KBM-7 (cell line): Measurements from ENCODE around the gene RCOR1.
"Not testable (repeated sequence)": the region's sequence is repeated elsewhere in the genome, so short reads cannot be mapped to it uniquely, and the experiment has no call there.

Experiments used
- DNase-seq: peaks from one replicate; pipeline ENCODE4 v3.0.0-alpha.2; 2015
- in situ Hi-C: fragments of 300-500 bp; cut with MboI; formaldehyde crosslinking; loops from 2 replicates; pipeline ENCODE4 v1.14.3; 2020; ENCODE audit warnings: low sequenced_read_pairs, low pct_unique_long_range_greater_than_20kb, mixed read lengths

The RCOR1 gene

DNA sequence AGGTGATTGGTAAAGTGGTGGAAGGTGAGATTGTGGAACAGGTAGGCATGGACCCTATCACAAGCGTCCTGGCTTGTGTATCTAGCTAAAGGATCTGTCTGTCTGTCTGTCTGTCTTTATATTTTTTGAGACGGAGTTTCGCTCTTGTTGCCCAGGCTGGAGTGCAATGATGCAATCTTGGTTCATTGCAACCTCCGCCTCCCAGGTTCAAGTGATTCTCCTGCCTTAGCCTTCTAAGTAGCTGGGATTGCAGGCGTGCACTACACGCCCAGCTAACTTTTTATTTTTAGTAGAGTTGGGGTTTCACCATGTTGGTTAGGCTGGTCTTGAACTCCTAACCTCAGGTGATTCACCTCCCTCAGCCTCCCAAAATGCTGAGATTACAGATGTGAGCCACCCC is 26.6 kb downstream of the RCOR1 start:
- DNase-seq, in situ Hi-C loops: not testable (repeated sequence)

DNA sequence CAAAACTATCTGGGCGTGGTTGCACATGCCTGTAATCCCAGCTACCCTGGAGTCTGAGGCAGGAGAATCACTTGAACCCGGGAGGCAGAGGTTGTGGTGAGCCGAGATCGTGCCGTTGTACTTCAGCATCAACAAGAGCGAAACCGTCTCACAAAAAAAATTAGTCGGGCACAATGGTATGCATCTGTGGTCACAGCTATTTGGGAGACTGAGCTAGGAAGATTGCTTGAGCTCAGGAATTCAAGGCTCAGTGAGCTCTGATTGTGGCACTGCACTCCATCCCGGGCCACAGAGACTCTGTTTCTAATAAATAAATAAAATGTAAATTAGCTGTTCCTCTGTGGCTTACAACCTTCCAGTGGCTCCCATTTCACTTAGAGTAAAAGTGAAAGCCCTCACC is 28.0 kb downstream of the RCOR1 start:
- in situ Hi-C loops = no loop called here

GRCh38 chr14:102622262-102622885 is 29.9 kb downstream of the RCOR1 start:
- peak; percentile 70 for DNase-seq
- in situ Hi-C loops = no loop called here

More for the DNA sequence above, 28.0 kb downstream of the RCOR1 start:
- DNase-seq = no peak

GRCh38 chr14:102624666-102625065 is 32.2 kb downstream of the RCOR1 start:
- no peak for DNase-seq
- in situ Hi-C loops = no loop called here

- in situ Hi-C loops = no loop called here
- DNase-seq = no peak
Observed at GRCh38 chr14:102625564-102626296, 33.3 kb downstream of the RCOR1 start.

- no peak for DNase-seq
- in situ Hi-C loops = no loop called here
Observed at GRCh38 chr14:102626530-102626929, 34.1 kb downstream of the RCOR1 start.

GRCh38 chr14:102629011-102629444 is 36.6 kb downstream of the RCOR1 start:
- DNase-seq = peak; percentile 88
- in situ Hi-C loops = no loop called here

- in situ Hi-C loops = no loop called here
- DNase-seq = peak; percentile 40
Observed at GRCh38 chr14:102629808-102630350, 37.4 kb downstream of the RCOR1 start.

GRCh38 chr14:102630405-102630804 is 38.0 kb downstream of the RCOR1 start:
- in situ Hi-C loops = no loop called here
- DNase-seq = no peak

GRCh38 chr14:102630881-102631280 is 38.4 kb downstream of the RCOR1 start:
- in situ Hi-C loops = no loop called here

GRCh38 chr14:102633906-102634595 is 41.6 kb downstream of the RCOR1 start:
- in situ Hi-C loops = no loop called here
- no peak for DNase-seq

More at GRCh38 chr14:102630881-102631280, 38.4 kb downstream of the RCOR1 start:
- no peak for DNase-seq

DNA sequence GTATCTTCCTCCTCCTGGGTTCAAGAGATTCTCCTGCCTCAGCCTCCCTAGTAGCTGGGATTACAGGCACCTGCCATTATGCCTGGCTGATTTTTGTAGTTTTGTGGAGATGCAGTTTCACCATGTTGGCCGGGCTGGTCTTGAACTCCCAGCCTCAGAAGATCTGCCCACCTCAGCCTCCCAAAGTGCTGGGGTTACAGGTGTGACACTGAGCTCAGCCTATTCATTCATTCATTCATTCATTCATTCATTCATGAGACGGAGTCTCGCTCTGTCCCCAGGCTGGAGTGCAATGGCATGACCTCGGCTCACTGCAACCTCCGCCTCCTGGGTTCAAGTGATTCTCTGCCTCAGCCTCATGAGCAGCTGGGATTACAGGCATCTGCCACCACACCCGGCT is 47.2 kb downstream of the RCOR1 start:
- in situ Hi-C loops = not testable (repeated sequence)

DNA sequence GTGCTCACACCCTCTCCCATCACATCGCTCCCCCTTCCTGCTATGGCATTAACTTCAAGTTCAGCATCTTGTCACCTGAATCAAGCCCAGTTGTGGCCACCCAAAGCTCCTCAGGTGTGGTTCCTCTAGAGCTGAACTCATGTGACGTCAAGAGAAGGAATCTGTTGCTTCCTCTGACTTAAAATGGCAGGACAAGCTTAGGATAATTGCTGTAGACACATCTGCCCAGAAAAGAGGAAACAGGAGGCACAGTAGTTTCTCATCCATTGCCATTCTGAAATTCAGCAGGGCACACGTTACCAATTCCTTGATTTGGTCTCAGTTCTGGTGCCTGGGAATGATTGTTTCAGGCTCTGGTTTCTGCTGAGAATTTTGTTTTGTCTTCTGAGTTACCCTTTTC is 52.1 kb downstream of the RCOR1 start:
- in situ Hi-C loops = no loop called here
- DNase-seq = peak; percentile 50

More for the DNA sequence above, 47.2 kb downstream of the RCOR1 start:
- DNase-seq = not testable (repeated sequence)

DNA sequence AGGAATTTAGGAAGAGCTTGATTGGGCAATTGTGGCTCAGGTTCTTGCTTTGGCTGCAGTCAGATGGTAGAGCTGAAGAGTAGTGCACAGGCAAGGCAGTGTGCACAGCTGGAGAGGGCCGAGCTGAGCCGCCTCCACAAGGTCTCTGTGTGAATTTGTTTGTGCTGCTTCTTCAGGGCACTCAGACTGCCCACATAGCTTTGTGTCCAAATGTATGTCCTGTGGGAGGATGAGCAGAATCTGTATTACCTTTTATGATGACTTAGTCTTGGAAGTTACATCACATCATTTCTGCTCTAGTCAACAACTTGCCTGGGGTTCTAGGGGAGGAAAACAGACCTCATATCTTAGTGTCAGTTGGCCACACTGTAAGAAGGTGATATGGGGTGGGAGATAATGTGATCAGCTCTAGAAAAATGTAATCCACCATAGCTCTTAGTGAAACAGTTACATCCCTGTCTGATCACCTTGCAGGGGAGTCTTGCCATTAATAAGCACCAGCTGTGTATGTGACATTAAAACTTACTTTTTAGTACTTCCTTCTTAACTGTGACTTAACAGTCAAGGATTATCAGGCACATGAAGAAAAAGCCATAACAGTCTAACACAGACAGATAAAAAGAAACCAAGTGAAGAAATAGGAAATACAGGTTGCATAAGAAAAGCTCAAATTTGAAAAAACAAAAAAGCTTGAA is 53.4 kb downstream of the RCOR1 start:
- in situ Hi-C loops = no loop called here
- peak; percentile 37 for DNase-seq

DNA sequence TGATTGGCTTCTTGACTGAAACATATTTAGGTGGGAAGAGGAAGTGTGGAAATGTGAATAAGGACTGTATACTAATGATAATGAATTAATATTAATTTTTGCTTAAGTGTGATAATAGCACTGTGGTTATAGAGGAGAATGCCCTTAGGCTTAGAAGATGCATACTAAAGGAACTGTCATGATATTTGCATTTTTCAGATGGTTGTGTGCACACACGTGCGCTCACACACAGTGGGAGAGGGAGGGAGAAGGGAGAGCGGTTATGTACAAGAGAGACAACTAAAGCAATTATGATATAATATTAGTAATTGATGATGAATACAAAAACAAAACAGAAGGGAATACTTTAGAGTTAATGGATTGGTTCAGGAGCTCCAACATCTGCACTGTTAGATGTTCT is 54.2 kb downstream of the RCOR1 start:
- in situ Hi-C loops = no loop called here

GRCh38 chr14:102652194-102652593 is 59.7 kb downstream of the RCOR1 start:
- in situ Hi-C loops = no loop called here
- DNase-seq = no peak

More for the DNA sequence above, 54.2 kb downstream of the RCOR1 start:
- no peak for DNase-seq

DNA sequence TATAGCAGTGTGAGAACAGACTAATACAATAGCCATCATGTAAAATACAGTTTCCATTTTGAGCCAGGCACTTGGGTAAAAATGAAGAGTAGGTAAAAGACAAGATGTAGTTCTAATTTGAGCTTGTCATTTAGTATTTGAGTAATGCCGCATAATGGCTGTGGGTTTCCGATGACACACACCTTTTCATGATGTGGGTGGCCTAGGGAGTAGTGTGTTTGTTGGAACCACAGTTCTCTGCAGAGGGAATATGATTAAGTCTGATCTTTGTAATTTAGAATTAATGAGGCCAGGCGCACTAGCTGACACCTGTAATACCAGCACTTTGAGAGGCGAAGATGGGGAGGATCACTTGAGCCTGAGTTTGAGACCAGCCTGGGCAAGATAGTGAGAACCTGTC is 61.8 kb downstream of the RCOR1 start:
- DNase-seq = no peak
- in situ Hi-C loops = no loop called here

- in situ Hi-C loops = no loop called here
- DNase-seq = no peak
Observed at GRCh38 chr14:102655137-102655536, 62.7 kb downstream of the RCOR1 start.

GRCh38 chr14:102659797-102660196 is 67.3 kb downstream of the RCOR1 start:
- in situ Hi-C loops = no loop called here
- no peak for DNase-seq
